ENCODE measurements around the gene KLHL13.

The KLHL13 gene

GRCh38 chrX:118047446-118048186 is 69.0 kb downstream of the KLHL13 start:
- no peak for DNase-seq
- Histone ChIP-seq H3K27me3 (no peaks in the 10 kb centered on the region), H3K4me1 (no peaks in the 10 kb centered on the region), H3K36me3 (0 out of 2 replicates have a peak, but pooled peaks cover 3% of the 10 kb centered on the region), H3K9me3 (no peaks in the 10 kb centered on the region), H3K4me3 (ENCODE audit: low read depth, low read length) (no peak overlapping the region)
- no peak for TF ChIP-seq CTCF (IDR thresholded peaks at IDR 0.05; ENCODE audit: low read depth, low read length)

GRCh38 chrX:118039591-118039990 is 77.0 kb downstream of the KLHL13 start:
- no peak for DNase-seq
- Histone ChIP-seq H3K27me3 (no peaks in the 10 kb centered on the region), H3K9me3 (no peaks in the 10 kb centered on the region), H3K4me1 (no peaks in the 10 kb centered on the region), H3K4me3 (ENCODE audit: low read depth, low read length) (no peak overlapping the region), H3K36me3 (no peaks in the 10 kb centered on the region; the same call in none of the 2 replicates)
- no peak for TF ChIP-seq CTCF (IDR thresholded peaks at IDR 0.05; ENCODE audit: low read depth, low read length)

GRCh38 chrX:118038614-118039365 is 77.8 kb downstream of the KLHL13 start:
- no peak for TF ChIP-seq CTCF (IDR thresholded peaks at IDR 0.05; ENCODE audit: low read depth, low read length)
- H3K9me3 ChIP-seq = no peaks in the 10 kb centered on the region
- H3K36me3 ChIP-seq = no peaks in the 10 kb centered on the region; the same call in none of the 2 replicates
- no peak for DNase-seq
- no peaks in the 10 kb centered on the region for H3K27me3 ChIP-seq
- H3K4me3 ChIP-seq (ENCODE audit: low read depth, low read length) = no peak overlapping the region
- no peaks in the 10 kb centered on the region for H3K4me1 ChIP-seq

GRCh38 chrX:118026631-118027030 is 90.0 kb downstream of the KLHL13 start:
- no peak for DNase-seq
- Histone ChIP-seq H3K9me3 (no peaks in the 10 kb centered on the region), H3K36me3 (peaks cover 9% of the 10 kb centered on the region), H3K27me3 (no peaks in the 10 kb centered on the region), H3K4me1 (no peaks in the 10 kb centered on the region), H3K4me3 (ENCODE audit: low read depth, low read length) (no peak overlapping the region)
- TF ChIP-seq CTCF (IDR thresholded peaks at IDR 0.05; ENCODE audit: low read depth, low read length) = no peak

GRCh38 chrX:118025226-118025625 is 91.4 kb downstream of the KLHL13 start:
- peaks cover 9% of the 10 kb centered on the region for H3K36me3 ChIP-seq
- no peaks in the 10 kb centered on the region for H3K4me1 ChIP-seq
- H3K9me3 ChIP-seq = no peaks in the 10 kb centered on the region
- no peak for TF ChIP-seq CTCF (IDR thresholded peaks at IDR 0.05; ENCODE audit: low read depth, low read length)
- no peak for DNase-seq
- H3K27me3 ChIP-seq = no peaks in the 10 kb centered on the region
- H3K4me3 ChIP-seq (ENCODE audit: low read depth, low read length) = no peak overlapping the region

GRCh38 chrX:118024482-118024881 is 92.1 kb downstream of the KLHL13 start:
- no peak for TF ChIP-seq CTCF (IDR thresholded peaks at IDR 0.05; ENCODE audit: low read depth, low read length)
- Histone ChIP-seq H3K36me3 (peaks cover 9% of the 10 kb centered on the region), H3K4me1 (no peaks in the 10 kb centered on the region), H3K27me3 (no peaks in the 10 kb centered on the region), H3K4me3 (ENCODE audit: low read depth, low read length) (no peak overlapping the region), H3K9me3 (no peaks in the 10 kb centered on the region)
- DNase-seq = no peak
